Activated naive CD8-positive, alpha-beta T cell (primary cell): ENCODE data around the gene ARHGEF38.

Experiments used
- H3K27ac Mint-ChIP-seq: one replicate; pipeline ENCODE4 v1.8.0; 2021; ENCODE audit warnings: mixed read lengths
- H3K27me3 Mint-ChIP-seq: one replicate; pipeline ENCODE4 v1.8.0; 2021; ENCODE audit warnings: mixed read lengths
- H3K36me3 Mint-ChIP-seq: one replicate; pipeline ENCODE4 v1.8.0; 2021; ENCODE audit warnings: mixed read lengths
- H3K4me1 Mint-ChIP-seq: one replicate; pipeline ENCODE4 v1.8.0; 2021; ENCODE audit warnings: low read depth, mixed read lengths
- H3K4me3 Mint-ChIP-seq: one replicate; pipeline ENCODE4 v1.8.0; 2021; ENCODE audit warnings: mild to moderate bottlenecking, mixed read lengths
- H3K9me3 Mint-ChIP-seq: one replicate; pipeline ENCODE4 v1.8.0; 2021; ENCODE audit warnings: low read depth, mixed read lengths

ARHGEF38 gene

DNA sequence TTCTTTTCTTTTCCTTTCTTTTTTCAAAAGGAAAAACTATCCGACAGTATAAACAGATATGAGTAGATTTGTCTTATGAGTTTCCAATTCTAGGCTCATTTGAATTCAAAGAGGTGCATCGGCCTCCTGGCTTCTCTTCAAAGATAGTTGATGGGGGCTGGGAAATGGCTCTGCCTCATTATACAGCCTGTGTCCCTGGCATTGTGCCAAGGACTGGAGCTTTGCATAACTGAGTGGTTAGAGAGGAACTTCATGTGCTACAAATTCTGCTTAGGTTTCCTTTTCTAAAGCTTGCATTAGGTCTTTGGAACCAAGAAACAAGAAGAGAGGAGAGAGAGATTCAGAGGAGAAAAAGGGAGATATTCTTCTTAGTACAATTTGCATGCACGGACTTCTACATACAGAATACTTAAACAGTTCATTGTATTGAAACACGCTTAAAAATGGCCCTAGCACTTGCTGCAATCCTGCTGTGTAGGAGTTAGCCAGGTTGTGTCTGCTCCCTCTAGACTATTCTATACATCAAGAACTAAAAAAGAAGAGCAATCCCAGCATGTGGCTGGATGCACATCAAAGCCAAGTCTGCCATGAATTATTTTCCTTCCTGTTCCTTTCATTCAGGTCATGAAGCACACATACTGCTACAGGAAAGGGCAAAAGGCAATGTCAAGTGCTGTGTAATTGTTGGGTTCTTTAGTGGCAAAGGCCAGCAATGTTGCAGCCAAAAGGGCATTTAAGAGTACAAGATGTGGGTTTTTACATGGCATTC is 85.2 kb downstream of the ARHGEF38 start:
- H3K36me3 Mint-ChIP-seq: no peaks in the 10 kb centered on the region
- H3K27me3 Mint-ChIP-seq: peaks cover 1% of the 10 kb centered on the region
- peaks cover 5% of the 10 kb centered on the region for H3K4me1 Mint-ChIP-seq
- H3K9me3 Mint-ChIP-seq: no peaks in the 10 kb centered on the region
- no peak overlapping the region for H3K4me3 Mint-ChIP-seq
- H3K27ac Mint-ChIP-seq: no peak overlapping the region

DNA sequence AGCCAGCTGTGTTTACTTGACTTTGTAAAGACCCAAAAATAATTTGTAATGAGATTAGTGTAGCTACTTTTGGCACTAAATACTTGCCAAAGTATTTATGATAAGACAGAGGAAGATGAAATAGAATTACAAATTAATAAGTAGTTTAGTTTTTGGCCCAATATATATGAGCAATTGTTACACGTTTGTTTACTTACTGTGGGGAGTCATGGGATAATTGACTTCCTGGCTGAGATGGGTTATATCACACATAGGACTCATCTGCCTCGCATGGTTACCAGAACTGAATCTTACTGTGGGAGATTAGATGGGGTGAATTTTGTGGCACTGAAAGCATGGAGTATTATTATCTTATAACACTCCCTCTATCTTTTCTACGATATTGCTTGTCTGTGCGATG is 89.4 kb downstream of the ARHGEF38 start:
- Mint-ChIP-seq H3K27me3 (peaks cover 11% of the 10 kb centered on the region), H3K9me3 (no peaks in the 10 kb centered on the region)

DNA sequence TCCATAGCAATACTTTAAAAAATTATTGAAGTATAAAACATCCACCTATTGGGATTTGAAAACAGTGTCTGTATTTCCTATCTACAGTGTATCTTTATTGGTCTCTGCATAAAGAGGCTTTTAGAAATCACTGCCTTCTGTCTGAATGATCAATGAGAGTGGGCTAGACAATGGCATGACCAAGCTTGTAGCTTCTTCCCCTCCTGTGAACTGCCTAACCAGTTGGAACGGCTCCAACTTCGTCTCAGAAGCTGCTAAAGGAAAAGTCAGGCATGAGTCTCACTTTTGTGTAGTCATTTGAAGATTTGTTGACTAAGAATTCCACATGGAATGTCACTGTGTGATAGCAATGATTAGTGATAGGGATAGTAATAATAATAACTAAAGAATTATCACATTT is 91.8 kb downstream of the ARHGEF38 start:
- H3K36me3 Mint-ChIP-seq: no peaks in the 10 kb centered on the region
- no peak overlapping the region for H3K4me3 Mint-ChIP-seq
- no peaks in the 10 kb centered on the region for H3K4me1 Mint-ChIP-seq
- no peak overlapping the region for H3K27ac Mint-ChIP-seq
- no peaks in the 10 kb centered on the region for H3K9me3 Mint-ChIP-seq
- H3K27me3 Mint-ChIP-seq: peaks cover 13% of the 10 kb centered on the region

More for the DNA sequence above, 89.4 kb downstream of the ARHGEF38 start:
- Mint-ChIP-seq H3K36me3 (no peaks in the 10 kb centered on the region), H3K4me3 (no peak overlapping the region), H3K27ac (no peak overlapping the region), H3K4me1 (peaks cover 5% of the 10 kb centered on the region)

DNA sequence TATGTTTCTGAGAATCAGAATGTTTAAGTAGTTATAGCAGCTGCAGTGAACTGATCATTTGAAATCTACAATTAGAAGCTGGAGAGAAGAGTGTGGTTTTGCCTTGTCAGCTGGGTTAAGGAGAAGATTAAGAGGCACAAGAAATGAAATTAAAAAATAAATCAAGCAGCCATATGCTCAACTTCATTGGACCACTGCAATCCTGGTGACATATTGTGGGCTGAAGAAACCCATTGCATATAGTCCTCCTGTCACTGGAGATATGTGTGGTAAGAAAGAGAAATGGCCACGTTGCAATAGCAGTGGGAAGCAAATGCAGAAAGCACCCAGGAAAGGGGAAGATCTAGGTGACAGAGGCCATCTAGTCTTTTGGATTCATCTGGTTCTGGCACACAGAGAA is 93.0 kb downstream of the ARHGEF38 start:
- Mint-ChIP-seq H3K27me3 (peaks cover 15% of the 10 kb centered on the region), H3K9me3 (no peaks in the 10 kb centered on the region), H3K4me3 (no peak overlapping the region), H3K4me1 (no peaks in the 10 kb centered on the region), H3K36me3 (no peaks in the 10 kb centered on the region), H3K27ac (no peak overlapping the region)

DNA sequence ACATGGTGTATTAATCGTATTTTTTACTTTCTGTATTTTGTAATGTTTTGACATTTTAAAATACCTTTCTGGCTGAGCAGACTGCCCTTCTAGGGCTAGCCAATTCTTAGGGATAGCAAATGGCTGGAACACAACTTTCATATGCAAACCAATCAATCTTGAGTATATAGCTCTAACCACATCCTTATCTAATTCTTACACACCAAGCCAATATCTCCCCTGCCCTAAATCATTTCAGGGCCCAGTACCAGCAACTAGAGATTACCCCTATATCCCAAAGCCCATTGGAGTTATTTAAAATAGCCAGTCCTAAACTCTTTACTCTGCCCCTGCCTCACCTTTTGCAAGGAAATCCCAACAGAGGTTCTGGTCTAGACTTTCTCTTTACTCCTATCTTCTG is 97.8 kb downstream of the ARHGEF38 start:
- Mint-ChIP-seq H3K4me1 (no peaks in the 10 kb centered on the region), H3K9me3 (no peaks in the 10 kb centered on the region), H3K4me3 (no peak overlapping the region), H3K27ac (no peak overlapping the region), H3K27me3 (peaks cover 12% of the 10 kb centered on the region), H3K36me3 (no peaks in the 10 kb centered on the region)

DNA sequence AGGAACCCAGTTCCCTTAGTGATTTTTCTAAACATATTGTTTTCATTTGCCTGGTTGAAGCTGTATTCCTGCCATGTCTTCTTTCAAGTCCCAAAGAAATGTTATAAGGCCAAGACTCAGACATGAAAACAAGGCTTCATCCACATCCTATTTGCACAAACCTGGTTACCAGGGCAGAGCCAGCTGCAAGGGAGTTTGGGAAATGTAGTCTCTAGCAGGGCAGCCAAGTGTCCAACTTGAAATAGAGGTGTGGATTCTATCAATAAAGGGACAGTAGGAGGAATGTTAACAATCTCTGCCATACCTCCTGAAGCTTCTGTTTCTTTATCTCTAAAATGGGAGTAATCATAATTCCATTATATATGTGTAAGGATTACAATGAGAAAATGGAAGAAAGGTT is 99.5 kb downstream of the ARHGEF38 start:
- Mint-ChIP-seq H3K4me1 (no peaks in the 10 kb centered on the region), H3K4me3 (no peak overlapping the region), H3K27me3 (peaks cover 8% of the 10 kb centered on the region), H3K36me3 (no peaks in the 10 kb centered on the region), H3K27ac (no peak overlapping the region), H3K9me3 (no peaks in the 10 kb centered on the region)

DNA sequence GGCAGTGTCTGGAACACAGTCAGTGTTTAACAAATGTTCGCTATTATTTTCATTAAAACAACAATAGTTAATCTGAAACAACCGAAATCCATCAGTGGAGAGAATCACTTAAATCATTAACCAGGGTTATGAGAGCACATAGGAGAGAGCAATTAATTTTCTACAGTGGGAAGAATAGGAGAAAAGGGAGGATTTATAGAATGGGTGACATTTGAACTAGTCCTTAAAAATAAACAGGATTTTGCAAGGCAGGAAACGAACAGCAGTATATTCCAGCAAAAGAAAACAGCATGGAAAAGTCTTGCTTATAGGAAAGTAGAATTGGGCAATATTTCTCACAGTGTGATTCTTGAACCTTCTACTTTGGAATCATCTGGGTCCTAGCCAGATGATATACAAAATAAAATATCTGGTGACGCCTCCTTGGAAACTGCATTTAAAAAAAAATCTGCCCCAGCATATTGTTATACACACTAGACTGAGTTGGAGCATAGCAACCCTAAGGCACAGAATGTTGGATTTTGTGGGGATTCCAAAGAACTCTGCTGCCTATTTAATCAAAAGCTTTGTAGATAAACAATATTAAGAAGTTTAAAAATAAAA is 100.0 kb downstream of the ARHGEF38 start:
- H3K4me1 Mint-ChIP-seq: no peaks in the 10 kb centered on the region
- no peaks in the 10 kb centered on the region for H3K36me3 Mint-ChIP-seq
- H3K27me3 Mint-ChIP-seq: peaks cover 8% of the 10 kb centered on the region
- no peak overlapping the region for H3K4me3 Mint-ChIP-seq
- no peaks in the 10 kb centered on the region for H3K9me3 Mint-ChIP-seq
- H3K27ac Mint-ChIP-seq: no peak overlapping the region

DNA sequence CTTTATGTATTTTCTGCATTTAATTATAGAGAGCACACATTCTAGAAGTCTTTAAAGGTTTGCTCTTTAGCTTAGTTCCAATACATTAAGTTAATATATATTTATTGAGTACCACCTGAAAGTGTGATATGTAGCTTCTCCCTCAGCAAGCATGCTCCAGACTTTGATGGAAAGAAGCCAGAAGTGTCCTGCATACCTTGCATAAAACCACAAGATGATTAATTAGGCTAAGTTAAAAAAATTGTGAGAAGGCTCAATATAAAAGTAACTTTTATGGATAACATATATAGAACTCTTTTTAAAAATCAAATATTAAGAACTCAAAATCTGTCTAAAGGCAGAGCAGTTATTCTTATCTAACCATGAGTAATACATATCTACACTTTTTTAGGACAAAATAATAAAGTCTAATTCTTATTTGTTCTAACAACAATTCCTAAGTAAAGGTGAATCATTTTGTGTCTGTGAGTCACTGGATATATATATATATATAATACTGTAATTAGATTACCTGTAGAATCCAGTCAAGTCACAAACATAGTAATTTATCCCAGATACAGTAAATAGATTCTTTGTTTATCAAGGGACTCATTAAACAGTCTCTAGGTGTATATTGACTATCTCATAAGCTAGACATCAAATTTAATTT is 104.8 kb downstream of the ARHGEF38 start:
- Mint-ChIP-seq H3K4me3 (no peak overlapping the region), H3K4me1 (no peaks in the 10 kb centered on the region), H3K27me3 (peaks cover 3% of the 10 kb centered on the region), H3K27ac (no peak overlapping the region), H3K9me3 (no peaks in the 10 kb centered on the region), H3K36me3 (no peaks in the 10 kb centered on the region)

DNA sequence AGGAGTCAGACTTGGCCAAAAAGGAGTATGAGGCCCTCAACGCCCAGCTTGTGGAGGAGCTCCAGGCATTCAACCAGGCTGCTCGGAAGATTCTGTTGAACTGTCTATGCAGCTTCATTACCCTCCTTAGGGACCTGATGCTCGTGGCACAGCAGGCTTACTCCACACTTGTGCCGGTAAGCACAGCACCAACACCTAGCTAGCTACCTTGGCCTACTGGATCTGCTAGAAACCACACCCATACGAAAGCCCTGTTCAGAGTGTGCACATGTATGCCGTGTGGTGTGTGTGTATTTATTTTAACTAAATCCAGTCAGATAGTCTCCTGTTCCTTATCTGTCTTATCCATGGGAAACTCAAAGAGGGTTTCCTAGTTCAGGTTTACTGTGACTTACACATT is 106.8 kb downstream of the ARHGEF38 start:
- Mint-ChIP-seq H3K36me3 (no peaks in the 10 kb centered on the region), H3K27me3 (peaks cover 2% of the 10 kb centered on the region), H3K4me1 (no peaks in the 10 kb centered on the region), H3K27ac (no peak overlapping the region), H3K4me3 (no peak overlapping the region), H3K9me3 (no peaks in the 10 kb centered on the region)

DNA sequence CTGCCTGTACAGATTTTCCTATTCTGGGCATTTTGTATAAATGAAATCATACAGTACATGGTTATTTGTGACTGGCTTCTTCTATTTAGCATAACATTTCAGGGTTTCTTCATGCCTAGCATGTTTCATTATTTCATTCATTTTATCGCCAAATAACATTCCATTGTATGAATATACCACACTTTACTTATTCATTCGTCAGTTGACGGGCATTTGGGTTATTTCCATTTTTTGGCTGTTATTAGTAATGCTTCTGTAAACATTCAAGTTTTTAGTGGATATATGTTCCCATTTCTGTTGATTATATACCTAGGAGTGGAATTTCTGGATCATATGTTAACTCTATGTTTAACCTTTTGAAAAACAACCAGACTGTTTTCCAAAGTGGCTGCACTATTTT is 108.6 kb downstream of the ARHGEF38 start:
- Mint-ChIP-seq H3K4me3 (no peak overlapping the region), H3K27ac (no peak overlapping the region), H3K9me3 (no peaks in the 10 kb centered on the region), H3K4me1 (no peaks in the 10 kb centered on the region), H3K36me3 (no peaks in the 10 kb centered on the region), H3K27me3 (no peaks in the 10 kb centered on the region)

DNA sequence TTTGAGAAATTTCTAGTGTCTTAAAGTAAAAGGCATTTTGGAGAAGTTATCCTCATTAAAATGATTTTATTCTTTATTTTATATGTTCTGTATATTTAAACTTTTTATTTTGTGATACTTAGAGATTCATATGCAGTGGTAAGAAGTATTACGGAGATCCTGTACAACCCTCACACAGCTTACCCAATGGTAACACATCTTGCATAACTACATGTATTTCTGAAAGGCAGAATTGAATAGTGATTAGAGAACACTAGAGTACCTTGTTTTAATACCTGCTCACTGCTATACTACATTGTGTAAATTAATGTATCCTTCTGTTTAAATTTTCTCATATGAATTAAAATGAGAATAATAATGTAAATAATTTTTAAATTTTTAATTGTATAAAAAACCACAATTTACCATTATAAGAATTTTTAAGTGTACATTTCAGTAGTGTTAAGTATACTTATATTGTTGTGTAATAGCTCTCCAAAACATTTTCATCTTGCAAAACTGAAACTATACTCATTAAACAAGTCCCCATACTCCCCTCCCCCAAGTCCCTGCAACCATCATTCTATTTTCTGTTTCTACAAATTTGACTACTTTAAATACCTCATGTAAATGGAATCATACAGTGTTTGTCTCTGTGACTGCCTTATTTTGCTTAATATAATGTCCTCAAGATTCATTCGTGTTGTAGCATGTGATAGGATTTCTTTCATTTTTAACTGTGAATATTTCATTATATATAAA is 110.7 kb downstream of the ARHGEF38 start:
- Mint-ChIP-seq H3K36me3 (no peaks in the 10 kb centered on the region), H3K27me3 (peaks cover 8% of the 10 kb centered on the region), H3K27ac (no peak overlapping the region), H3K4me1 (no peaks in the 10 kb centered on the region), H3K9me3 (no peaks in the 10 kb centered on the region), H3K4me3 (no peak overlapping the region)

DNA sequence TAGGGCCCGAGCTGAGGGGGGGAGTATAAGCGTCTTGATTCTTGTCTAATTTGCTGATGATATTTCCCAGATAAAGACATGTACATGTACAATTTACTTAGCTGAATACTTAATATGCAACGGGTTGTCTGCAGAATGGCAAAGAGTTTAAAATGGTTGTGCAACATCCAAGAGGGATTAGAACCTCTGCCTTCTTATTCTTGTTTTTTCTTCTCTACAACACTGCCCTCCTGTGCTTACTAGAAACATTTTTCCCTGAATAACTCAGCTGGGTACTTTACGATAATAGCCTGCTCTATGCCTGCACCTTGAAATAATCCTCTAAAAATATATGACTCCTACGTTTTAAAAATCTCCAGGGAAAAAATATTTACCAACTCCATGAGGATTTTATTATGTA is 114.3 kb downstream of the ARHGEF38 start:
- Mint-ChIP-seq H3K27me3 (peaks cover 10% of the 10 kb centered on the region), H3K36me3 (no peaks in the 10 kb centered on the region), H3K4me1 (no peaks in the 10 kb centered on the region), H3K4me3 (no peak overlapping the region), H3K27ac (no peak overlapping the region), H3K9me3 (no peaks in the 10 kb centered on the region)

DNA sequence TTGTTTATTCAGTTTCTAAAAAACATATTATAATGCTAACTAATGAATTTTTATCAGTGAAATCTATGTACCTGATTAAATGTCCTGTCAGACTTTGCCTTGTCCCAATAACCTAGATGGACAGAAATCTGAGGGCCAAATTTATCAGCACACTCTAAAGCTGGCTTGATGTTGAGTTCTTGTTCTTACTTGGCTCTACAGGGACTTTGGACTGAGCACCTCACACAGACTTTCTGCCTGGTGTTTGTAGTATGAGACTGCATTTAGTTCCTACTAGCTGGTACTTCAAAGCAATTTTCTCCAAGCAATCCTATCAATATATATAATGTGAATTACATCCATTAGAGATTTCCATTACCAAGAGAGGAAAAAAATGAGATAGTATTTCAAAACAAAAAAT is 118.3 kb downstream of the ARHGEF38 start:
- Mint-ChIP-seq H3K4me1 (no peaks in the 10 kb centered on the region), H3K36me3 (no peaks in the 10 kb centered on the region), H3K9me3 (no peaks in the 10 kb centered on the region), H3K27ac (no peak overlapping the region), H3K4me3 (no peak overlapping the region), H3K27me3 (peaks cover 10% of the 10 kb centered on the region)

DNA sequence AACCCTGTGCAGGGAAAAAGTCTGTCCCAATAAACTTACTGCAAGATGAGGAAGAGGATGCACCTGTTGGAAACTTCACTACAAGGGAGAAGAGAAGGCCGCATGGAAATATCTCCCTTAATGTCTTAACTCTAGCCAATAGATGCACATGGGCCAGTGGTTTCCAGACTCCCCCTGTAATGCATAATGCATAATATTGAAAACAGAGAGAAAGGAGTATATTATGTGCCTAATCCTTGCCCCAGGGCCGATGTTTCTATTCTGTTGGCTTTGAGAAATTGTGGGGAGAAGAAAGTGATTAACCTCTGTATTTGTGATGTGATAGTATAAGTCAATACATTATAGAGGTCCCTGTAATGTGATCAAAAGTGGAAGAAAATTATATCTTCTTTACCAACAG is 118.9 kb downstream of the ARHGEF38 start:
- Mint-ChIP-seq H3K36me3 (no peaks in the 10 kb centered on the region), H3K4me1 (no peaks in the 10 kb centered on the region), H3K27me3 (peaks cover 10% of the 10 kb centered on the region), H3K4me3 (no peak overlapping the region), H3K27ac (no peak overlapping the region), H3K9me3 (no peaks in the 10 kb centered on the region)

DNA sequence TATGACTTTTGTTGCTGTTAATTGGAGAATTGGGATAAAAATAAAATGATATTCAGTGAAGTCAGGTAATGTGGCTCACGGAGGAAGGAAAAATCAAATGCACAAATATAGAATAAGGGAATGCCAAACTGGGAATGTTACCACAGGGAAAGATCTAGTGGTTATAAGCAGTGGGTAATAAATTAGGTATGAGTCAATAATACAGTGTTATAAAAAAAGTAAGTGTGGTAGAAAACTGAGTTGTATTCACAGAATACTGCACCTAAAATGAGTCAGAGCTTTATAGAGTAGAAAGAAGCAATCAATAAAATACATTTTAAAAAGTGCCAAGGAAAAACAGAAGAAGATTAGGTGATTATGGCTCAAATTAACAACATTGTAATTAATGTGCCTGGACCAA is 121.6 kb downstream of the ARHGEF38 start:
- Mint-ChIP-seq H3K27ac (no peak overlapping the region), H3K4me3 (no peak overlapping the region), H3K36me3 (no peaks in the 10 kb centered on the region), H3K9me3 (no peaks in the 10 kb centered on the region), H3K4me1 (no peaks in the 10 kb centered on the region), H3K27me3 (peaks cover 2% of the 10 kb centered on the region)
